ENCODE measurements around the gene CCDC47. TPM values are rescaled to one million over a fixed set of nuclear protein-coding genes. Genes with fewer than 3 reads are reported as not detected.

Gene CCDC47
- total RNA-seq (36.2 and 39.7 TPM in 2 replicates), polyA plus RNA-seq (7.4 and 12.9 TPM in 2 replicates), polyA minus RNA-seq (11.5 and 18.2 TPM in 2 replicates)
- 30.2 TPM for total RNA-seq (2013)

- POLR2A ChIA-PET = interaction anchor here (0.5 to 4.1 kb wide), 24 partner anchors 12 to 1299 kb away, joined by 3 to 113 read pairs (median 5); partner anchors contain the start of genes CEP95, DCAF7, DDX5 and FTSJ3
- Histone ChIP-seq H3K27me3 (replicated peaks in 1 of 4; ENCODE audit: control extremely low read depth in 1 of 4, control insufficient read depth in 3 of 4, insufficient read depth in 4 of 4, low read length in 3 of 4) (no peaks in the 10 kb centered on the region), H2AFZ (ENCODE audit: insufficient read depth, low read depth, low read length, poor library complexity, severe bottlenecking) (peak within 1 kb of the TSS; percentile 93), H3K36me3 (replicated peaks in 1 of 2; ENCODE audit: control extremely low read depth in 1 of 2, control insufficient read depth in 1 of 2, extremely low read depth in 1 of 2, insufficient read depth in 2 of 2, low read length in 1 of 2) (peaks cover 5 to 18% of the 10 kb centered on the region in 2 experiments), H3K4me3 (ENCODE audit: control extremely low read depth in 1 of 5, extremely low read depth in 1 of 5, insufficient read depth in 1 of 5, low read depth in 2 of 5, low read length in 4 of 5) (peak within 1 kb of the TSS; percentile 78 to 99 (median 90)), H4K20me1 (ENCODE audit: control insufficient read depth, insufficient read depth, low read length, poor library complexity, severe bottlenecking) (peaks cover 41% of the 10 kb centered on the region), H3K4me2 (replicated peaks; ENCODE audit: low read depth, low read length, poor library complexity, severe bottlenecking) (peak within 1 kb of the TSS; percentile 88), H3K9me3 (ENCODE audit: control extremely low read depth in 1 of 3, control insufficient read depth in 2 of 3, insufficient read depth in 1 of 3, low read length in 2 of 3) (no peaks in the 10 kb centered on the region), H3K79me2 (ENCODE audit: control insufficient read depth, insufficient read depth, low read length) (peaks cover 87% of the 10 kb centered on the region), H3K27ac (ENCODE audit: low read length in 2 of 2) (peak within 1 kb of the TSS; percentile 78 to 94), H3K4me1 (ENCODE audit: control insufficient read depth in 2 of 2, insufficient read depth in 2 of 2, low read length in 2 of 2) (peaks cover 28 to 34% of the 10 kb centered on the region in 2 donors), H3K9ac (ENCODE audit: low read length) (peak within 1 kb of the TSS; percentile 92)
- peak; percentile 78 for ATAC-seq (ENCODE audit: low read depth)
- peak within 1 kb of the TSS; percentile 98 for H3K4me3 Mint-ChIP-seq
- intact Hi-C loops (cut with micrococcal nuclease) = loop anchor here (1.0 to 5.0 kb wide), 8 partner anchors 32 to 374 kb away; partner anchors contain the start of genes DCAF7, FTSJ3, ICAM2 and MAP3K3
- no peak for TF ChIP-seq CTCF (IDR thresholded peaks at IDR 0.05)
- no peak for TF ChIP-seq EZH2 (IDR thresholded peaks at IDR 0.05; ENCODE audit: borderline replicate concordance, insufficient read depth, low read depth, low read length, poor library complexity, severe bottlenecking)
- H3K9me3 Mint-ChIP-seq (ENCODE audit: insufficient read depth) = no peaks in the 10 kb centered on the region
- CTCF ChIA-PET = interaction anchor here (0.7 to 3.2 kb wide), 10 partner anchors 9 to 79 kb away, joined by 3 to 15 read pairs (median 5); partner anchors contain the start of gene STRADA
- H3K27me3 Mint-ChIP-seq = no peaks in the 10 kb centered on the region
- WGBS (ENCODE audit: insufficient coverage) = under 1% methylated on average over 52 of the region's 74 CpGs
- peak; percentile 99 for DNase-seq
- peaks cover 52% of the 10 kb centered on the region for H3K4me1 Mint-ChIP-seq
- peak within 1 kb of the TSS; percentile 99 for H3K27ac Mint-ChIP-seq
Observed at GRCh38 chr17:63773272-63774140, at the start of gene CCDC47. TSS of gene CCDC47 (minus strand) at chr17:63773597. CDS start at chr17:63766175, 7,422 bp downstream.

All from B cell (primary cell).